NCI-H1105 treated with DMSO at 0.1 percent for 48 hours (cell line): Measurements from ENCODE around the gene NKD2.

Source experiments
- DNase-seq: peaks from one replicate; lab custom pipeline; 2025; lab: John Stamatoyannopoulos, UW

NKD2 gene

GRCh38 chr5:1043327-1043726 is 34.7 kb downstream of the NKD2 start:
- DNase-seq, result no peak

GRCh38 chr5:1044117-1044516 is 35.5 kb downstream of the NKD2 start:
- no peak for DNase-seq

GRCh38 chr5:1045960-1046560 is 37.5 kb downstream of the NKD2 start:
- no peak for DNase-seq

GRCh38 chr5:1047332-1047965 is 38.8 kb downstream of the NKD2 start:
- no peak for DNase-seq

- DNase-seq, result no peak
Observed at GRCh38 chr5:1048162-1048721, 39.6 kb downstream of the NKD2 start.

- DNase-seq, result no peak
Observed at GRCh38 chr5:1048861-1049838, 40.5 kb downstream of the NKD2 start.

- no peak for DNase-seq
Observed at GRCh38 chr5:1050423-1051365, 42.1 kb downstream of the NKD2 start.

- no peak for DNase-seq
Observed at GRCh38 chr5:1051366-1051720, 42.7 kb downstream of the NKD2 start.

- no peak for DNase-seq
Observed at GRCh38 chr5:1052076-1052475, 43.5 kb downstream of the NKD2 start.

- no peak for DNase-seq
Observed at GRCh38 chr5:1052641-1053390, 44.2 kb downstream of the NKD2 start.

GRCh38 chr5:1053391-1054017 is 44.9 kb downstream of the NKD2 start:
- DNase-seq, result no peak

- DNase-seq, result no peak
Observed at GRCh38 chr5:1054018-1054798, 45.6 kb downstream of the NKD2 start.

GRCh38 chr5:1054799-1055775 is 46.5 kb downstream of the NKD2 start:
- DNase-seq, result no peak

- no peak for DNase-seq
Observed at GRCh38 chr5:1055896-1056610, 47.5 kb downstream of the NKD2 start.

- DNase-seq, result no peak
Observed at GRCh38 chr5:1056611-1057484, 48.2 kb downstream of the NKD2 start.

GRCh38 chr5:1057485-1058082 is 49.0 kb downstream of the NKD2 start:
- no peak for DNase-seq
